ENCODE data around the gene SMC5.

SMC5 gene

GRCh38 chr9:70403166-70403565 lies 144.4 kb downstream of the SMC5 start:
- no peak for TF ChIP-seq CTCF (conservative IDR thresholded peaks at IDR 0.05)
- H3K27ac ChIP-seq = no peak overlapping the region

- TF ChIP-seq CTCF (conservative IDR thresholded peaks at IDR 0.05) = no peak
- no peak overlapping the region for H3K27ac ChIP-seq
Observed at GRCh38 chr9:70403618-70404025, 144.8 kb downstream of the SMC5 start.

GRCh38 chr9:70404261-70404660 lies 145.5 kb downstream of the SMC5 start:
- no peak for TF ChIP-seq CTCF (conservative IDR thresholded peaks at IDR 0.05)
- no peak overlapping the region for H3K27ac ChIP-seq
